Activated T-cell treated with anti-CD3 and anti-CD28 coated beads for 4 hours (primary cell): ENCODE data around the gene BAX.
A peak's percentile ranks its signal among the peaks of the same experiment; 100 is the strongest.

Experiments used
- DNase-seq: peaks from one replicate; pipeline ENCODE4 v3.0.0-alpha.2; 2020

BAX gene

GRCh38 chr19:48933382-48933932 is 21.2 kb upstream of the BAX start, which contains the start of gene DHDH:
Gene DHDH (plus strand): TSS chr19:48933699. CDS start chr19:48933722, 23 bp downstream.
- DNase-seq, result peak; percentile 71

- no peak for DNase-seq
Measured at GRCh38 chr19:48934837-48935236, 19.8 kb upstream of the BAX start.

GRCh38 chr19:48935864-48936263 is 18.8 kb upstream of the BAX start:
- DNase-seq, result no peak

GRCh38 chr19:48938256-48938655 is 16.4 kb upstream of the BAX start:
- DNase-seq, result no peak

GRCh38 chr19:48940902-48941301 is 13.8 kb upstream of the BAX start:
- DNase-seq, result no peak

- DNase-seq, result no peak
Measured at GRCh38 chr19:48943081-48943480, 11.6 kb upstream of the BAX start.

- DNase-seq, result no peak
Measured at GRCh38 chr19:48945415-48945814, 9.3 kb upstream of the BAX start.

GRCh38 chr19:48945817-48946216 is 8.9 kb upstream of the BAX start:
- no peak for DNase-seq

- no peak for DNase-seq
Measured at GRCh38 chr19:48946463-48947257, 8.0 kb upstream of the BAX start.

GRCh38 chr19:48947258-48947542 is 7.5 kb upstream of the BAX start:
- DNase-seq, result no peak

- DNase-seq, result no peak
Measured at GRCh38 chr19:48950159-48950558, 4.5 kb upstream of the BAX start.

GRCh38 chr19:48950830-48951519 is 3.7 kb upstream of the BAX start:
- DNase-seq, result no peak

GRCh38 chr19:48953141-48953540 is 1.5 kb upstream of the BAX start:
- no peak for DNase-seq

GRCh38 chr19:48953990-48954594 is 583 bp upstream of the BAX start:
- no peak for DNase-seq

- DNase-seq, result no peak
Measured at GRCh38 chr19:48955308-48955958, 758 bp downstream of the BAX start.

- no peak for DNase-seq
Measured at GRCh38 chr19:48958006-48958405, 3.3 kb downstream of the BAX start.

GRCh38 chr19:48959341-48960239 is 4.9 kb downstream of the BAX start:
- no peak for DNase-seq

- DNase-seq, result no peak
Measured at GRCh38 chr19:48961051-48961649, 6.5 kb downstream of the BAX start.

- no peak for DNase-seq
Measured at GRCh38 chr19:48961673-48962028, 7.0 kb downstream of the BAX start.

- no peak for DNase-seq
Measured at GRCh38 chr19:48962029-48962848, 7.6 kb downstream of the BAX start.

- no peak for DNase-seq
Measured at GRCh38 chr19:48962849-48963165, 8.1 kb downstream of the BAX start.
